ENCODE measurements around the gene SGO2.

The SGO2 gene

GRCh38 chr2:200575957-200576356 lies 50.0 kb downstream of the SGO2 start:
- TF ChIP-seq, protein P1, sequence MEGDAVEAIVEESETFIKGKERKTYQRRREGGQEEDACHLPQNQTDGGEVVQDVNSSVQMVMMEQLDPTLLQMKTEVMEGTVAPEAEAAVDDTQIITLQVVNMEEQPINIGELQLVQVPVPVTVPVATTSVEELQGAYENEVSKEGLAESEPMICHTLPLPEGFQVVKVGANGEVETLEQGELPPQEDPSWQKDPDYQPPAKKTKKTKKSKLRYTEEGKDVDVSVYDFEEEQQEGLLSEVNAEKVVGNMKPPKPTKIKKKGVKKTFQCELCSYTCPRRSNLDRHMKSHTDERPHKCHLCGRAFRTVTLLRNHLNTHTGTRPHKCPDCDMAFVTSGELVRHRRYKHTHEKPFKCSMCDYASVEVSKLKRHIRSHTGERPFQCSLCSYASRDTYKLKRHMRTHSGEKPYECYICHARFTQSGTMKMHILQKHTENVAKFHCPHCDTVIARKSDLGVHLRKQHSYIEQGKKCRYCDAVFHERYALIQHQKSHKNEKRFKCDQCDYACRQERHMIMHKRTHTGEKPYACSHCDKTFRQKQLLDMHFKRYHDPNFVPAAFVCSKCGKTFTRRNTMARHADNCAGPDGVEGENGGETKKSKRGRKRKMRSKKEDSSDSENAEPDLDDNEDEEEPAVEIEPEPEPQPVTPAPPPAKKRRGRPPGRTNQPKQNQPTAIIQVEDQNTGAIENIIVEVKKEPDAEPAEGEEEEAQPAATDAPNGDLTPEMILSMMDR (conservative IDR thresholded peaks at IDR 0.05; ENCODE audit: control insufficient read depth, insufficient read depth, low read depth, low read length), result peak; percentile 51
- no peak overlapping the region for H3K4me3 ChIP-seq (ENCODE audit: control insufficient read depth, low read depth, low read length)
- peak; percentile 40 for DNase-seq (ENCODE audit: low read depth)

DNA sequence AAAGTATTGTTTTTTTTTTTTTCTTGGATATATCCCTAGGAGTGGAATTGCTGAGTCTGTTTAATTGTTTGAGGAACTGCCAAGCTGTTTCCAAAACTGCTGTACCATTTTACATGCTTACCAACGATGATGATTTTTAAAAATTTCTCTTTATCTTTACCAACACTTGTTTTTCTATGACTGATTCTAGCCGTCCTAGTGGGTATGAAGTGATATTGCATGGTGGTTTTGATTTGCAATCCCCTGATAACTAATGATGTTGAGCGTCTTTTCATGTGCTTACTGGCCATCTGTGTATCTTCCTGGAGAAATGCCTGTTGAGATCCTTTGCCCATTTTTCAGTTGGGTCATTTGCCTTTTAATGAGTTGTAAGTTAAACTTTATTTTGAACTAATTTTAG lies 51.0 kb downstream of the SGO2 start:
- TF ChIP-seq, protein P1 (conservative IDR thresholded peaks at IDR 0.05; ENCODE audit: control insufficient read depth, insufficient read depth, low read depth, low read length), result peak; percentile 5
- no peak overlapping the region for H3K4me3 ChIP-seq (ENCODE audit: control insufficient read depth, low read depth, low read length)
- no peak for DNase-seq (ENCODE audit: low read depth)

DNA sequence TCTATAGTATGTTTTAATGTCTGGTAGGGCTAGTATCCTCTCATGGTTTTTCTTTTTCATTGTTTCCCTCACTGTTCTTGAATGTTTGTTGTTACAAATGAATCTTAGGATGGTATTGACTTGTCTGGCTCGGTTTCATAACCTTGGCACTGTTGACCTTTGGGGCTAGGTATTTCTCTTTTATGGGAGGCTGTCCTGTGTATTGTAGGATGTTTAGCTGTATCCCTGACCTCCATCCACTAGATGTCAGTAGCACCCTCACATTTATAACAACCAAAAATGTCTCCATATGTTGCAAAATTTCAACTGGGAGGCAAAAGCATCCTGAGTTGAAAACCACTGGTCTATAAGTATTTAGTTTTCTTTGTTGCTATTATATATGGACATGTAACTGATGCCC lies 52.8 kb downstream of the SGO2 start:
- H3K4me3 ChIP-seq (ENCODE audit: control insufficient read depth, low read depth, low read length), result no peak overlapping the region
- TF ChIP-seq, protein P1 (conservative IDR thresholded peaks at IDR 0.05; ENCODE audit: control insufficient read depth, insufficient read depth, low read depth, low read length), result peak; percentile 53
- peak; percentile 53 for DNase-seq (ENCODE audit: low read depth)

DNA sequence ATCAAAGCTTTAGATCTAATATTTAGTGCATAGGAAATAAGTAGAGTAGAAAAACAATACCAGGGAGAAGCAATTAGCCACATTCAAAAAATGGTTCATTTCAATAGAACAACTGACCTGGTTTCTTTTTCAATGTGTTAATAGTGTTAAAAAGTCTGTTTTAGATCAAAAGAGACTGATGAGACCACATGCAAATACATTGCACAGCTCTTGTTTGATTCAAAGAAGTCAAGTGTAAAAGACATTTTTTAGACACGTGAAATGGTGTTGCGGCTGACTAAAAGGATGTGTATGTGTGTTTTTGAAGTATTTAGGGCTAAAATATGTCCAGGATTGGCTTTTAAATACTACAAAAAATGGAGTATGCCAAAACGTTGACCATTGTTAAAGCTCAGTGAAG lies 58.6 kb downstream of the SGO2 start:
- DNase-seq (ENCODE audit: low read depth), result no peak
- H3K4me3 ChIP-seq (ENCODE audit: control insufficient read depth, low read depth, low read length), result no peak overlapping the region
- TF ChIP-seq, protein P1 (conservative IDR thresholded peaks at IDR 0.05; ENCODE audit: control insufficient read depth, insufficient read depth, low read depth, low read length), result no peak

GRCh38 chr2:200585340-200585729 lies 59.3 kb downstream of the SGO2 start:
- TF ChIP-seq, protein P1 (conservative IDR thresholded peaks at IDR 0.05; ENCODE audit: control insufficient read depth, insufficient read depth, low read depth, low read length), result no peak
- peak overlapping the region; percentile 69 for H3K4me3 ChIP-seq (ENCODE audit: control insufficient read depth, low read depth, low read length)
- DNase-seq (ENCODE audit: low read depth), result no peak

DNA sequence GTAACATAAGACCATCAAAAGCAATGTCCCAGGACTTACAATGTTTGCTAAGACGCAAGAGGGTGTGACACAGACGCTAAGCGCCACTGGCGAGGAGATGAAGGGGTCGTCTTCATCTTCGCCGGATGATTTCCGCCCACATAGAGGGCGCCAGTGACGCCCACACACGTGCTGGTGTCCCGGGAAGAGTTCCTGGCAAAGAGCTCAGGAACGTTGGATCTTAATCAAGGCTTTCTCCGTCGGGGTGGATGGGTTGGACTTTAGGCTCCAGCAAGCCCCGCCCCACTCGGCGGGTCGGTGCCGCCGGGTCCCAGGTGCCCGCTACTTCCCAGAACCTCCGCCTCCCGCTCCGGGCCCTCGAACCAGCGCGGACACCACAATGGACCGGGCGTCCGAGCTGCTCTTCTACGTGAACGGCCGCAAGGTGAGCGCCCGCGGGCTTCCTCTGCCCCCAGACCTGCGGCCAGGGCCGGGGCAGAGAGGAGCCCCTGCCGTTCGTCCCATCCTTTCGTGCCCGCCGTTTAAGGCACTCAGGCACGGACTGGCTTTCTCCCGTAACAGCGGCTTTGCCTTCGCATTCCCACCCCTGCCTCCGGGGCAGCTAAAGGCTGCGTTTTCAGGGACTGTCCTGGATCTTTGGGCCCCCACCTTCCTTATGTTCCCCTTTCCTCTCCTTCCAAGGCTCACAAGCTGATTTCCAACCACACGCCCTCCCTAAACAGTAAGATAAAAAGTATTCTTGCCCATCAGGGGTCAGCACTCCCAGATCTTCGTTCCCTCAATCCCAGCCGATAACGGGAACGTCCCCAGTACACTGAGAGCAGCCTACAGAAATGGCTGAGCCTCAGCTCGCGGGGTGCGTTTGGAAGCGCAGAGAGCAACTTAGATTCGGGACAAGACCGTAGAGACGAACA lies 60.0 kb downstream of the SGO2 start, which contains the start of gene AOX1:
Gene AOX1, plus strand, starts transcription at position 285 of the 914 bp plus-strand sequence. Its CDS starts 95 bp downstream, at position 380.
- peak within 1 kb of the TSS; percentile 69 for H3K4me3 ChIP-seq (ENCODE audit: control insufficient read depth, low read depth, low read length)
- DNase-seq (ENCODE audit: low read depth), result peak; percentile 78
- TF ChIP-seq, protein P1 (conservative IDR thresholded peaks at IDR 0.05; ENCODE audit: control insufficient read depth, insufficient read depth, low read depth, low read length), result peak; percentile 1
